IPS-20b (cell line): ENCODE measurements around the gene FADS3.

Source experiments
- H3K27ac ChIP-seq: one replicate; pipeline ENCODE4 v1.5.1; 2013; ENCODE audit warnings: low read length
- H3K27me3 ChIP-seq: 2 replicates; pipeline ENCODE4 v1.6.1; 2013; ENCODE audit warnings: mild to moderate bottlenecking, low read length, inconsistent platforms; ENCODE audit not compliant: insufficient read depth
- H3K36me3 ChIP-seq: 2 replicates; pipeline ENCODE4 v1.6.1; 2013; ENCODE audit warnings: low read depth, mild to moderate bottlenecking, inconsistent platforms, low read length, moderate library complexity; ENCODE audit not compliant: insufficient read depth
- H3K4me1 ChIP-seq: 2 replicates; pipeline ENCODE4 v1.6.1; 2013; ENCODE audit warnings: mild to moderate bottlenecking, control low read depth, inconsistent platforms, low read length, moderate library complexity; ENCODE audit not compliant: insufficient read depth
- H3K4me3 ChIP-seq: 2 replicates; pipeline ENCODE4 v1.5.1; 2013; ENCODE audit warnings: mild to moderate bottlenecking, low read length, inconsistent platforms
- H3K9ac ChIP-seq: 2 replicates; pipeline ENCODE4 v1.6.1; 2013; ENCODE audit warnings: low read depth, mild to moderate bottlenecking, inconsistent platforms, low read length, moderate library complexity
- H3K9me3 ChIP-seq: 2 replicates; pipeline ENCODE4 v1.6.1; 2013; ENCODE audit warnings: mild to moderate bottlenecking, low read depth, low read length, inconsistent platforms; ENCODE audit not compliant: insufficient read depth

FADS3 gene

GRCh38 chr11:61861634-61862033 is 29.7 kb downstream of the FADS3 start:
- H3K9me3 ChIP-seq, result no peaks in the 10 kb centered on the region
- H3K9ac ChIP-seq, result no peak overlapping the region
- no peaks in the 10 kb centered on the region for H3K4me1 ChIP-seq
- no peak overlapping the region for H3K27ac ChIP-seq
- no peaks in the 10 kb centered on the region for H3K27me3 ChIP-seq
- H3K36me3 ChIP-seq, result peaks cover 94% of the 10 kb centered on the region
- no peak overlapping the region for H3K4me3 ChIP-seq

GRCh38 chr11:61860054-61860903 is 31.1 kb downstream of the FADS3 start:
- Histone ChIP-seq H3K9me3 (no peaks in the 10 kb centered on the region), H3K4me3 (no peak overlapping the region), H3K4me1 (no peaks in the 10 kb centered on the region), H3K27ac (no peak overlapping the region), H3K9ac (no peak overlapping the region), H3K36me3 (peaks cover 94% of the 10 kb centered on the region), H3K27me3 (no peaks in the 10 kb centered on the region)

GRCh38 chr11:61855939-61856680 is 35.2 kb downstream of the FADS3 start:
- Histone ChIP-seq H3K9ac (no peak overlapping the region), H3K9me3 (no peaks in the 10 kb centered on the region), H3K4me3 (no peak overlapping the region), H3K27me3 (no peaks in the 10 kb centered on the region), H3K4me1 (no peaks in the 10 kb centered on the region), H3K27ac (no peak overlapping the region), H3K36me3 (peaks cover 99% of the 10 kb centered on the region)

GRCh38 chr11:61854966-61855714 is 36.2 kb downstream of the FADS3 start:
- Histone ChIP-seq H3K27ac (no peak overlapping the region), H3K27me3 (no peaks in the 10 kb centered on the region), H3K4me1 (no peaks in the 10 kb centered on the region), H3K9me3 (no peaks in the 10 kb centered on the region), H3K36me3 (peaks cover 100% of the 10 kb centered on the region), H3K9ac (no peak overlapping the region), H3K4me3 (no peak overlapping the region)

- Histone ChIP-seq H3K4me3 (no peak overlapping the region), H3K27me3 (no peaks in the 10 kb centered on the region), H3K27ac (no peak overlapping the region), H3K36me3 (peaks cover 100% of the 10 kb centered on the region), H3K4me1 (no peaks in the 10 kb centered on the region), H3K9ac (no peak overlapping the region), H3K9me3 (no peaks in the 10 kb centered on the region)
Measured at GRCh38 chr11:61854206-61854895, 37.0 kb downstream of the FADS3 start.

- H3K9me3 ChIP-seq, result no peaks in the 10 kb centered on the region
- peaks cover 100% of the 10 kb centered on the region for H3K36me3 ChIP-seq
- no peaks in the 10 kb centered on the region for H3K4me1 ChIP-seq
- H3K27me3 ChIP-seq, result no peaks in the 10 kb centered on the region
- H3K27ac ChIP-seq, result no peak overlapping the region
- no peak overlapping the region for H3K9ac ChIP-seq
- no peak overlapping the region for H3K4me3 ChIP-seq
Measured at GRCh38 chr11:61853698-61854169, 37.6 kb downstream of the FADS3 start.

GRCh38 chr11:61851900-61852295 is 39.4 kb downstream of the FADS3 start:
- H3K27me3 ChIP-seq, result no peaks in the 10 kb centered on the region
- H3K9ac ChIP-seq, result no peak overlapping the region
- no peaks in the 10 kb centered on the region for H3K4me1 ChIP-seq
- H3K9me3 ChIP-seq, result no peaks in the 10 kb centered on the region
- H3K36me3 ChIP-seq, result peaks cover 99% of the 10 kb centered on the region
- no peak overlapping the region for H3K4me3 ChIP-seq
- H3K27ac ChIP-seq, result no peak overlapping the region

- H3K27ac ChIP-seq, result no peak overlapping the region
- H3K9ac ChIP-seq, result no peak overlapping the region
- H3K27me3 ChIP-seq, result no peaks in the 10 kb centered on the region
- no peak overlapping the region for H3K4me3 ChIP-seq
- H3K9me3 ChIP-seq, result no peaks in the 10 kb centered on the region
- H3K4me1 ChIP-seq, result no peaks in the 10 kb centered on the region
- peaks cover 99% of the 10 kb centered on the region for H3K36me3 ChIP-seq
Measured at GRCh38 chr11:61851113-61851899, 40.0 kb downstream of the FADS3 start.

- no peaks in the 10 kb centered on the region for H3K9me3 ChIP-seq
- no peaks in the 10 kb centered on the region for H3K4me1 ChIP-seq
- peaks cover 98% of the 10 kb centered on the region for H3K36me3 ChIP-seq
- H3K27ac ChIP-seq, result no peak overlapping the region
- H3K4me3 ChIP-seq, result no peak overlapping the region
- H3K9ac ChIP-seq, result no peak overlapping the region
- no peaks in the 10 kb centered on the region for H3K27me3 ChIP-seq
Measured at GRCh38 chr11:61850687-61851086, 40.7 kb downstream of the FADS3 start.

GRCh38 chr11:61848631-61849030 is 42.7 kb downstream of the FADS3 start:
- H3K4me3 ChIP-seq, result no peak overlapping the region
- H3K27me3 ChIP-seq, result no peaks in the 10 kb centered on the region
- no peaks in the 10 kb centered on the region for H3K9me3 ChIP-seq
- no peak overlapping the region for H3K9ac ChIP-seq
- H3K27ac ChIP-seq, result no peak overlapping the region
- no peaks in the 10 kb centered on the region for H3K4me1 ChIP-seq
- H3K36me3 ChIP-seq, result peaks cover 98% of the 10 kb centered on the region
